Hepatocyte (in vitro differentiated cells): Measurements from ENCODE around the gene ZNF438.

Experiments
- CTCF ChIP-seq: fragments of 200-600 bp; sonication (generic); IDR thresholded peaks from 2 replicates; pipeline ENCODE4 v1.5.1; 2016; ENCODE audit warnings: antibody characterized with exemption, mild to moderate bottlenecking; ENCODE audit not compliant: poor library complexity
- EZH2 ChIP-seq: fragments of 200-600 bp; sonication (generic); IDR thresholded peaks from 2 replicates; pipeline ENCODE4 v1.6.1; 2016; ENCODE audit warnings: antibody characterized with exemption, mild to moderate bottlenecking, borderline replicate concordance

GRCh38 chr10:30986053-30986555 lies 45.6 kb downstream of the ZNF438 start:
- no peak for TF ChIP-seq CTCF
- no peak for TF ChIP-seq EZH2
